Cardiac muscle cell (in vitro differentiated cells and primary cell): Measurements from ENCODE around the gene SMYD2. TPM values are rescaled to one million over a fixed set of nuclear protein-coding genes. Genes with fewer than 3 reads are reported as not detected.
A peak's percentile ranks its signal among the peaks of the same experiment; 100 is the strongest.

Experiments
- DNase-seq, 2 donors: peaks; one replicate each; pipeline versions ENCODE4 v3.0.0 to v3.0.0-alpha.2; 2010 to 2017; ENCODE audit warnings: low read depth in 1 of 2, low spot score in 1 of 2
- H3K27ac ChIP-seq: fragments of 200-600 bp; sonication (generic); 2 replicates; pipeline ENCODE4 v1.5.1; 2016
- H3K27me3 ChIP-seq: fragments of 200-600 bp; sonication (generic); 2 replicates; pipeline ENCODE4 v1.6.0; 2016; ENCODE audit warnings: control low read depth
- H3K36me3 ChIP-seq: fragments of 200-600 bp; sonication (generic); 2 replicates; pipeline ENCODE4 v1.5.1; 2016; ENCODE audit warnings: control low read depth
- H3K4me1 ChIP-seq: fragments of 200-600 bp; sonication (generic); 2 replicates; pipeline ENCODE4 v1.8.1; 2017; ENCODE audit warnings: low read depth, mild to moderate bottlenecking, mixed run types
- H3K4me3 ChIP-seq: fragments of 200-600 bp; sonication (generic); 2 replicates; pipeline ENCODE4 v1.5.1; 2016; ENCODE audit warnings: mild to moderate bottlenecking
- H3K9me3 ChIP-seq: fragments of 200-600 bp; sonication (generic); 2 replicates; pipeline ENCODE4 v1.5.1; 2017; ENCODE audit warnings: low read depth, mild to moderate bottlenecking, control low read depth
- CTCF ChIP-seq: IDR thresholded peaks from 2 replicates; pipeline ENCODE4 v1.5.1; 2012; ENCODE audit warnings: low read depth, mild to moderate bottlenecking, low read length
- polyA plus RNA-seq: library from polyadenylated mRNA; unstranded; fragments of >200 nt; fragmentation: Nextera tagmentation; extraction: Ambion mirVana; gene quantifications from 2 replicates; pipeline ENCODE4 v1.2.1, GENCODE V29; 2016
- total RNA-seq: library from RNA; depleted of rRNA; stranded (reverse); fragments of >200 nt; gene quantifications from 2 replicates; pipeline ENCODE4 v1.2.3, GENCODE V29; 2016

Gene SMYD2
- total and polyA plus RNA-seq, 2 experiments from 2014 or later = 41.8 to 65.7 TPM

GRCh38 chr1:214317300-214317699 is 36.3 kb downstream of the SMYD2 start:
- Histone ChIP-seq H3K36me3 (peaks cover 13% of the 10 kb centered on the region), H3K4me1 (no peaks in the 10 kb centered on the region), H3K9me3 (no peaks in the 10 kb centered on the region), H3K27ac (no peak overlapping the region), H3K4me3 (no peak overlapping the region), H3K27me3 (no peaks in the 10 kb centered on the region)
- DNase-seq = peak in 1 of 2 donors; percentile 30
- TF ChIP-seq CTCF = no peak

GRCh38 chr1:214317734-214318133 is 36.8 kb downstream of the SMYD2 start:
- no peak overlapping the region for H3K27ac ChIP-seq

GRCh38 chr1:214318356-214318755 is 37.4 kb downstream of the SMYD2 start:
- H3K9me3 ChIP-seq = no peaks in the 10 kb centered on the region
- H3K36me3 ChIP-seq = peaks cover 13% of the 10 kb centered on the region
- H3K27me3 ChIP-seq = no peaks in the 10 kb centered on the region
- H3K4me1 ChIP-seq = no peaks in the 10 kb centered on the region
- H3K4me3 ChIP-seq = no peak overlapping the region
- H3K27ac ChIP-seq = no peak overlapping the region
- no peak for TF ChIP-seq CTCF
- DNase-seq = peak in 1 of 2 donors; percentile 50

More at GRCh38 chr1:214317734-214318133, 36.8 kb downstream of the SMYD2 start:
- Histone ChIP-seq H3K36me3 (peaks cover 13% of the 10 kb centered on the region), H3K4me1 (no peaks in the 10 kb centered on the region), H3K9me3 (no peaks in the 10 kb centered on the region), H3K4me3 (no peak overlapping the region), H3K27me3 (no peaks in the 10 kb centered on the region)
- no peak for DNase-seq
- TF ChIP-seq CTCF = peak; percentile 22

GRCh38 chr1:214318956-214319736 is 38.2 kb downstream of the SMYD2 start:
- no peaks in the 10 kb centered on the region for H3K27me3 ChIP-seq
- peaks cover 13% of the 10 kb centered on the region for H3K36me3 ChIP-seq
- no peak overlapping the region for H3K27ac ChIP-seq
- no peaks in the 10 kb centered on the region for H3K4me1 ChIP-seq
- TF ChIP-seq CTCF = no peak
- no peaks in the 10 kb centered on the region for H3K9me3 ChIP-seq
- H3K4me3 ChIP-seq = no peak overlapping the region
- no peak for DNase-seq

DNA sequence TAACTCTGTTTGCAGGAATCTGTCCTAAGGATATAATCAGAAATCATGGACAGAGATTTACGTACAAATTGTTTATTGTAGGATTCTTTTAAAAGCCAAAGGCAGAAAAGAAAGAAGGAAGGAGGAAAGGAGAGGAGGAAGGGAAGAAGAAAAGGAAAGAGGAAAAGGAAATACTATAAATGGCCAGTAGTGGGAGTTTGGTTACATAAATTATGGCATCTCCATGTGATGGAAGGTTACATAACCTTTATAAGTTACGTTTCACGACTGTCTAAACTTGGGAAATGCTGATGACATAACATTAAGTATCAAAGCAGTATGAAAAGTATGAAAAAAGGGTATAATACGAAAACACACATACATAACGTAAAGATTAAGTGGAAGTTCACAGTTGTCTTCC is 39.0 kb downstream of the SMYD2 start:
- H3K27ac ChIP-seq = no peak overlapping the region
- TF ChIP-seq CTCF = no peak
- H3K9me3 ChIP-seq = no peaks in the 10 kb centered on the region
- no peak for DNase-seq
- H3K36me3 ChIP-seq = peaks cover 13% of the 10 kb centered on the region
- no peak overlapping the region for H3K4me3 ChIP-seq
- H3K27me3 ChIP-seq = no peaks in the 10 kb centered on the region
- H3K4me1 ChIP-seq = no peaks in the 10 kb centered on the region
